GM12801 (cell line): ENCODE data around the gene SFSWAP.

Source experiments
- TF ChIP-seq, protein P1 (sequence below): IDR thresholded peaks from one replicate; pipeline ENCODE4 v1.5.1; 2011; ENCODE audit warnings: control low read depth; ENCODE audit not compliant: insufficient read length; ENCODE audit errors: extremely low read depth

The SFSWAP gene

GRCh38 chr12:131720921-131721320 is 10.0 kb downstream of the SFSWAP start:
- TF ChIP-seq, protein P1, sequence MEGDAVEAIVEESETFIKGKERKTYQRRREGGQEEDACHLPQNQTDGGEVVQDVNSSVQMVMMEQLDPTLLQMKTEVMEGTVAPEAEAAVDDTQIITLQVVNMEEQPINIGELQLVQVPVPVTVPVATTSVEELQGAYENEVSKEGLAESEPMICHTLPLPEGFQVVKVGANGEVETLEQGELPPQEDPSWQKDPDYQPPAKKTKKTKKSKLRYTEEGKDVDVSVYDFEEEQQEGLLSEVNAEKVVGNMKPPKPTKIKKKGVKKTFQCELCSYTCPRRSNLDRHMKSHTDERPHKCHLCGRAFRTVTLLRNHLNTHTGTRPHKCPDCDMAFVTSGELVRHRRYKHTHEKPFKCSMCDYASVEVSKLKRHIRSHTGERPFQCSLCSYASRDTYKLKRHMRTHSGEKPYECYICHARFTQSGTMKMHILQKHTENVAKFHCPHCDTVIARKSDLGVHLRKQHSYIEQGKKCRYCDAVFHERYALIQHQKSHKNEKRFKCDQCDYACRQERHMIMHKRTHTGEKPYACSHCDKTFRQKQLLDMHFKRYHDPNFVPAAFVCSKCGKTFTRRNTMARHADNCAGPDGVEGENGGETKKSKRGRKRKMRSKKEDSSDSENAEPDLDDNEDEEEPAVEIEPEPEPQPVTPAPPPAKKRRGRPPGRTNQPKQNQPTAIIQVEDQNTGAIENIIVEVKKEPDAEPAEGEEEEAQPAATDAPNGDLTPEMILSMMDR: no peak

DNA sequence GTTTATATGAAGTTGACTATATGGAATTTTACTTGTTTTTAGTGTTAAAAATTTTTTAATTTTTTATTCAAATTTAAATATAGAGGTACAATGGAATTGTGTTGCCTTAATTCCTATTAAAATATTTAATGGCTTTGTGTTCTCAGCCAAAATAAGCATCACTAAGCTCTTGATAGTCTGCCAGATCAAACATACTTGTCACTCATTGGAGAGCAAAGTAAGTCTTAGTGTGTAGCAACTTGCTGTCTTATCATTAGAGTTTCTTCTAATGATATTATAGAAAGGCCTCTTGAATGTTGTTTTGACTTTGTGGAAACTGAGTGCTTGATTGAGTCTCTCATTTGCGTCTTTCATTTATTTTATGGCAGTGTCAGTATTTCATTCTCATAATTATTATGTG is 10.7 kb downstream of the SFSWAP start:
- TF ChIP-seq, protein P1: no peak

DNA sequence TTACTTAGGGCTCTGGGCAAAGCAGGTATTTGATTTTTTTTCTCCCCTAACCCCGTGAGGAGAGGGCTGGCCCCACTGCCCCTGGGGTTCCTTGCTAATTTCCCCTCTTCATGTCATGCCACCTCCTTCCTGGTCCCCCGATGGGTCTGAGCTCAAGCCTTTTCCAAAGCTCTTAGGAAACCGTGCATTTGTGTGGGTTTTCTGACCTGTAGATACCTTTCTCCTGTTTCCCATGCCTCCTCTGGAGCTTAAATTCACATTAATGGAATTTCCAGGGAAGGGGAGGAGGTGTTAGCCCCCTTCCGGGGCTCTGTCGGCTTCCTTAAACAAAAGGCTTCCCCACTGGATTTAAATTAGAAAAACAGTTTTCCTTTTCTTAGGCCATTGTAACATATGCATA is 12.6 kb downstream of the SFSWAP start:
- TF ChIP-seq, protein P1: no peak

GRCh38 chr12:131724534-131724933 is 13.6 kb downstream of the SFSWAP start:
- TF ChIP-seq, protein P1: no peak

- TF ChIP-seq, protein P1: no peak
Measured at GRCh38 chr12:131725503-131725902, 14.6 kb downstream of the SFSWAP start.

DNA sequence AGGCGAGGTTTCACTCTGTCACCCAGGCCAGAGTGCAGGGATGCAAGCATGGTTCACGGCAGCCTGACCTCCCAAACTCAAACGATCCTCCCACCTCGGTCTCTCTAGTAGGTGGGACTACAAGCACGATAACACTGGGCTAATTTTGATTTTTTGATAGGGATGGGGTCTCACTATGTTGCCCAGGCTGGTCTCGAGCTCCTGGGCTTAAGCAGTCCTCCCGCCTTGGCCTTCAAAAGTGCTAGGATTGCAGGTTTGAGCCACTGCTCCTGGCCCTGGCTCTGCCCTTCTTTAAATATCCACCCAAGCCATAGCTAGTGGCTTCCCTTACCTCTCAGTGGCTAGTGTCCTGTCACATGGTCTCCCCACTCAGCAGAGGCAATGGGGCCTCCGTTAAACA is 17.8 kb downstream of the SFSWAP start:
- TF ChIP-seq, protein P1: no peak

GRCh38 chr12:131729254-131729955 is 18.5 kb downstream of the SFSWAP start:
- TF ChIP-seq, protein P1: no peak
